Astrocyte of the spinal cord (primary cell): ENCODE measurements around the gene PLCXD3.

ENCODE experiments used
- DNase-seq: peaks from one replicate; pipeline ENCODE4 v3.0.0; 2011; ENCODE audit warnings: low read depth, low spot score
- H3K4me3 ChIP-seq: 2 replicates; pipeline ENCODE4 v1.5.1; 2011; ENCODE audit warnings: low read depth, mild to moderate bottlenecking, low read length, moderate library complexity
- CTCF ChIP-seq: IDR thresholded peaks from 2 replicates; pipeline ENCODE4 v1.5.1; 2012; ENCODE audit warnings: low read depth, mild to moderate bottlenecking, low read length, inconsistent platforms
- in situ Hi-C: cut with HindIII; loops from 2 replicates; pipeline ENCODE4 v1.10.0; 2017; ENCODE audit warnings: low sequenced_read_pairs

The PLCXD3 gene

GRCh38 chr5:41418220-41419031 is 92.0 kb downstream of the PLCXD3 start:
- DNase-seq, result peak; percentile 36
- in situ Hi-C loops, result no loop called here
- TF ChIP-seq CTCF, result no peak
- H3K4me3 ChIP-seq, result no peak overlapping the region

GRCh38 chr5:41416336-41416735 is 94.1 kb downstream of the PLCXD3 start:
- DNase-seq, result no peak
- no peak overlapping the region for H3K4me3 ChIP-seq
- no peak for TF ChIP-seq CTCF
- in situ Hi-C loops, result no loop called here

GRCh38 chr5:41415242-41415641 is 95.2 kb downstream of the PLCXD3 start:
- H3K4me3 ChIP-seq, result no peak overlapping the region
- no peak for DNase-seq
- no peak for TF ChIP-seq CTCF
- in situ Hi-C loops, result no loop called here

- peak; percentile 88 for DNase-seq
- in situ Hi-C loops, result no loop called here
Measured at GRCh38 chr5:41414598-41414997, 95.8 kb downstream of the PLCXD3 start.

GRCh38 chr5:41413074-41413473 is 97.3 kb downstream of the PLCXD3 start:
- in situ Hi-C loops, result no loop called here
- H3K4me3 ChIP-seq, result no peak overlapping the region
- no peak for TF ChIP-seq CTCF
- DNase-seq, result no peak

More at GRCh38 chr5:41414598-41414997, 95.8 kb downstream of the PLCXD3 start:
- H3K4me3 ChIP-seq, result no peak overlapping the region
- no peak for TF ChIP-seq CTCF

- TF ChIP-seq CTCF, result no peak
- no peak for DNase-seq
- in situ Hi-C loops, result no loop called here
- H3K4me3 ChIP-seq, result no peak overlapping the region
Measured at GRCh38 chr5:41412496-41412895, 97.9 kb downstream of the PLCXD3 start.
